NCI-H1048 (cell line): ENCODE data around the gene RARRES2.
"Not testable (repeated sequence)": the region's sequence is repeated elsewhere in the genome, so short reads cannot be mapped to it uniquely, and the experiment has no call there.

Source experiments
- DNase-seq: peaks from one replicate; lab custom pipeline; 2025; lab: John Stamatoyannopoulos, UW

The RARRES2 gene

DNA sequence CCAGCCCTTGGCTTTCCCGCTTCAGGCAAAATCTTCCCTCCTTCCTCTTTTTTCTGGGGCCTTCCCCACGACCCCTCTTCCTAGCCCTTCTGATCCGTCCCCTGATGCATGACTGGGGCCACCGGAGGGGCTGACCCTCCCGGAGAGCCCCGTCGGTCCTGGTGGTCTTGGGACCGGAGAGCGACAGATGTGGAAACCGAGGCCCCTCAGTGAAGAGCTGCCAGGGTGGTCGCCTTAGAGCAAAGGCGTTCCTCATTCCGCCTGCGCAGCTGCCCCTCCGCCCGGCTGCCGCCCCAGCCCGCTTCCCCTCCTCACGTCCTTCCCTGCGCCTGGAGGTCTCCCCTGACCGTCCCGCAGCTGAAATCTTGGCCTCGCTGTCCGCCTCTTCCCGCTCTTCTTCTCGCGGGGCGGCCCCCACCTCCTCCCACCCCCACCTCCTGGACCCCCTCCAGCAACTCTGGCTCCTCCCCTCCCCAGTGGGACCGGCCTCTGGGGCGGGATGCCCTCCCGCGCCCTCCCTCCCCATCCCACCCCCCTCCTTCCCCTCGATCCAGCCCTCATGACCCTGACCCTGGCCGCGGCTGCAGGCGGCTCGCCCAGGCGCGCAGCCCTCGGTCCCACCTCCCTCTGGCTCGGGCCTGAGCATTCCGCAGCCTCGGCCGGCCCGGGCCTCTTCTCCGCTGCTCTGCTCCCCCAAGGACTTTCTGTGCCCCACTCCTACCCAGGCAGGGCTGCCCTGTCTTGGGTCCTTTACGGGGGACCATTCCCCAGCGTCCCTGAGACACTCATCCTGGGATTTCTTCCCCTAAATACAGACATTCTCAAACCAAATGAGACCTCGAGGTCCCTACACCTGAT is at the start of gene RARRES2:
Gene RARRES2 (minus strand): TSS at position 367 of the 858 bp plus-strand sequence. CDS start 1,020 bp downstream, outside the sequence.
- DNase-seq, result no peak

DNA sequence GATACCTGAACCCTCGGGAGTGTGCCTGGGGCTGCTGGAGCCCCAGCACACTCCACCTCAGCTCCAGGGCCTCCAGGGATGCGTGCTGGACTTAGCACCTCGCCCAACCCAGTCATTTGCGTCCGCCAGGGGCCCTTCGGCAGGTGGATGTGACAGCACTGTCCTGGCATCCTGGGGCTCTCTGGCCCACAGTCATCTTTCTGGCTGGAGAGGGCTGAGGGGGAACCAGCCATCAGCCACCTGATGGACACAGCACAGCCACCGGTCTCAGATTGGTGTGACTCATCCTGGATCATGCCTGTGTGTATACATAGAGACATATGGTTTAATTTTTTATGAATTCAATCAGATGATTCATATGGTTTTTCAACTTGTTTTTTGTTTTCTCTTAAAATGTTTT is 48.8 kb upstream of the RARRES2 start:
- DNase-seq, result no peak

- no peak for DNase-seq
Measured at GRCh38 chr7:150389532-150389816, 48.0 kb upstream of the RARRES2 start.

- no peak for DNase-seq
Measured at GRCh38 chr7:150388709-150389531, 47.5 kb upstream of the RARRES2 start.

- DNase-seq, result no peak
Measured at GRCh38 chr7:150388306-150388705, 46.9 kb upstream of the RARRES2 start.

- not testable (repeated sequence) for DNase-seq
Measured at GRCh38 chr7:150385884-150386283, 44.5 kb upstream of the RARRES2 start.

GRCh38 chr7:150385302-150385723 is 43.9 kb upstream of the RARRES2 start:
- no peak for DNase-seq

GRCh38 chr7:150384406-150385301 is 43.2 kb upstream of the RARRES2 start:
- DNase-seq, result no peak

GRCh38 chr7:150383710-150384397 is 42.4 kb upstream of the RARRES2 start:
- no peak for DNase-seq

DNA sequence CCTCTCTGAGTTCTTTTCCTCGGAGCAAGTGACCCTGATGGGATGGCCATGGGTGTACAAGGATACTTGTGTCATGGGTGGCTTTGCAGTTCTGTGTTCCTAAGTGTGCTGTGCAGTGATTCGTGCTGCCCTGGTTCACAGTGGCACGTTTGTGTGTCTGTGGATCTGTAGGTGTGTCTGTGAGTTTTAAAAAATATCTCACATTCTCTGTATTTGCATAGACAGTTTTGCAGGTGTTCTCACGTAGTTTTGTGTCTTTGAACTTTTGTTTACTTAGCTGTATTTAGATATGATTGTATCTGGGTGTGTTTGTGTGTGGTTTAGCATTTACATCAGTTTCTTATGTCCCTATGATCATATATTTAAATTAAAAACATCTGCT is 41.4 kb upstream of the RARRES2 start:
- DNase-seq, result no peak

- DNase-seq, result no peak
Measured at GRCh38 chr7:150382123-150382843, 40.9 kb upstream of the RARRES2 start.

GRCh38 chr7:150381785-150382122 is 40.3 kb upstream of the RARRES2 start:
- DNase-seq, result no peak

- no peak for DNase-seq
Measured at GRCh38 chr7:150381096-150381495, 39.7 kb upstream of the RARRES2 start.

DNA sequence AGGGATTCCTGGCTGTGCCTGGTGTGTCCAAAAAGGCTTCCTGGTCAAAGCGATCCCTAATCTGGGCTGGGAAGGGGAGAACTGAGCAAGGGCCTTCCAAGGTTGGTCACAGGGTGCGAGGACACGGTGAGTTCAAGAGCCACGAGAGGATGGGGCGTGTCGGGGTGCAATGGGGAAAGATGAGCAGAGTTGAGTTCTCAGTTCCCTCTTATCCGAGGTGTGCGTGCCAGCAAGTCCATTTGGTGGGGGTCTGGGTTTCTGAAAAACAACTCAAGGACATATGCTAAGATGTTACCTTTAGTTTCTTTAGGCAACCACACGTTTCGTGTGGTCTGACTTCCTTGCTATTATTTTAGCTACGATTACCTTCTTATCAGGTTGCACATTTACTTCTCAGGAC is 39.0 kb upstream of the RARRES2 start:
- no peak for DNase-seq

GRCh38 chr7:150379441-150380379 is 38.3 kb upstream of the RARRES2 start:
- no peak for DNase-seq

DNA sequence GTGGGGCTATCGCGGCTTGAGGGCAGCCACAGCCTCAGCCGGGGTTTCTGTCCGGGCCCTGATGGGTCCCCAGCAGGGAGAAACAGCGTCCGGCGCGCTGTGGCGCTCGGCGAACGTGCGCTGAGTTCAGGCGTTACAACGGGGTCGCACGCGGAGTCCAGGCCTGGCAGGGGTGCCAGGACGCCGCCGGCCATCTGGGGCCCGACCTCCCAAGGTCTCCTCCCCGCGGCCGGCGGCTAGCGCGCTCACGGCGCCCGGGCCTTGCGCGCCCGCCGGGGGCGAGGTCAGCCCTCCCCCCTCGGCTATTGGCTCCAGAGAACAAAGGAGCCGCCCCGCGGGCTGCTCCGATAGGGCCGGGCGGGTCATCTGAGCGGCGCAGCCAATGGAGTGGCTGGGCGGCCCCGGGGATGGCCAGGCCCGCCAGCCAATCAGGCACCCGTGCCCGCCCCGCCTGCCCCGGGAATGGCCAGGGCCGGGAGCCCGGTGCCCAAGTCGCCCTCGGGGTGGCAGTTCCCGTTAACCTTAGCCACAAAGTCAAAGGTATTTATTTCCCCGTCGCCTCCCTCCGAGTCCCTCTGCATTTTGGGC is 37.5 kb upstream of the RARRES2 start, which contains the start of gene ZNF775:
Gene ZNF775 (plus strand): TSS at position 478 of the 588 bp plus-strand sequence. CDS start 9,141 bp downstream, outside the sequence.
- DNase-seq, result peak; percentile 78

GRCh38 chr7:150378115-150378852 is 36.9 kb upstream of the RARRES2 start:
- DNase-seq, result no peak

- no peak for DNase-seq
Measured at GRCh38 chr7:150377635-150378034, 36.2 kb upstream of the RARRES2 start.

DNA sequence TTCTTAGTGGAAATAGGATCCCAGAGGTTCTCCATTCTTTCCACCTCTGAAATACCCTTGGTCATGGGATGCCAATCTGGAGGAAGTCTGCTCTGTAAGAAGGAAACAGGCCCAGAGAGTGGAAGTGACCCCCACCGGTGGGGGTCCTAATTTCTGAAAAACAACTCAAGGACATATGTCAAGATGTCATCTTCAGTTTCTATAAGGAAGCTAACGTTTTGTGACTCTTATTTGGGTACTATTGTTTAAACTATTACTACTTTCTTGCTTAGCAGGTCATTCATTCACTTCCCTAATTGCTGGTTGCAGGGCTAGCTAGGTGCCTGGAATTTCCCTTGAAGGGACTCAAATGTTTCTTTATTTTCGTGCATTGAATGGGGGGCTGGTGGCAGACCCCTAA is 35.8 kb upstream of the RARRES2 start:
- DNase-seq, result no peak
